Measurements from ENCODE around the gene GAPDHS. TPM values are rescaled to one million over a fixed set of nuclear protein-coding genes. Genes with fewer than 3 reads are reported as not detected.
A peak's percentile ranks its signal among the peaks of the same experiment; 100 is the strongest.

GAPDHS gene
- total and polyA plus RNA-seq, 2 of the 4 experiments (the other 2 are of a cell fraction): not detected

- Histone ChIP-seq H2AK9ac (replicated peaks; ENCODE audit: low read depth, low read length, poor library complexity) (peak within 1 kb of the TSS; percentile 89), H3K9me3 (ENCODE audit: control insufficient read depth, insufficient read depth, low read length) (no peaks in the 10 kb centered on the region), H4K8ac (ENCODE audit: low read depth in 2 of 2, low read length in 2 of 2) (0 out of 4 replicates have a peak within 1 kb of the TSS, but pooled peaks of 1 of the 2 experiments have one; percentile 1), H2AFZ (replicated peaks; ENCODE audit: low read length, poor library complexity) (peak within 1 kb of the TSS; percentile 75), H3K23ac (ENCODE audit: low read depth, low read length) (0 out of 2 replicates have a peak within 1 kb of the TSS, but pooled peaks have one; percentile 42), H3K56ac (ENCODE audit: extremely low read depth, insufficient read depth, low read length) (no peak within 1 kb of the TSS), H3K4me2 (ENCODE audit: low read depth, low read length) (no peak within 1 kb of the TSS), H2BK20ac (ENCODE audit: low read depth, low read length) (peak within 1 kb of the TSS; percentile 35; the same call in 1 of the 2 replicates), H3K27me3 (ENCODE audit: control insufficient read depth, insufficient read depth, low read length) (peaks cover 12% of the 10 kb centered on the region), H3K27ac (ENCODE audit: insufficient read depth, low read length) (no peak within 1 kb of the TSS), H2AK5ac (ENCODE audit: low read depth, low read length) (peak within 1 kb of the TSS; percentile 68; the same call in 1 of the 2 replicates), H3K9me1 (ENCODE audit: insufficient read depth, low read length) (peaks cover 13% of the 10 kb centered on the region), H3K36me3 (ENCODE audit: control insufficient read depth, insufficient read depth, low read length) (no peaks in the 10 kb centered on the region), H3K79me1 (ENCODE audit: low read depth in 1 of 2, low read length in 2 of 2) (no peaks in the 10 kb centered on the region), H3K4me3 (ENCODE audit: insufficient read depth, low read depth, low read length) (no peak within 1 kb of the TSS), H2BK15ac (ENCODE audit: low read depth, low read length) (0 out of 3 replicates have a peak within 1 kb of the TSS, but pooled peaks have one; percentile 17), H2BK120ac (ENCODE audit: low read depth, low read length) (peak within 1 kb of the TSS; percentile 60), H3K4me1 (ENCODE audit: control insufficient read depth, insufficient read depth, low read length) (peaks cover 6% of the 10 kb centered on the region), H4K5ac (ENCODE audit: low read depth, low read length) (no peak within 1 kb of the TSS), H3K9ac (ENCODE audit: low read depth, low read length) (no peak within 1 kb of the TSS), H4K20me1 (ENCODE audit: insufficient read depth, low read length) (no peaks in the 10 kb centered on the region), H4K91ac (ENCODE audit: insufficient read depth, low read depth, low read length) (peak within 1 kb of the TSS; percentile 24; the same call in 1 of the 2 replicates), H3K14ac (replicated peaks; ENCODE audit: low read depth, low read length) (0 out of 2 replicates have a peak within 1 kb of the TSS, but pooled peaks have one; percentile 10), H2BK5ac (ENCODE audit: low read depth, low read length, poor library complexity, severe bottlenecking) (peak within 1 kb of the TSS; percentile 47), H3K4ac (ENCODE audit: low read depth, low read length) (peak within 1 kb of the TSS; percentile 65), H3K18ac (ENCODE audit: low read depth, low read length) (no peak within 1 kb of the TSS)
- dilution Hi-C loops (cut with HindIII; ENCODE audit: low sequenced_read_pairs, unreplicated experiment) (no loop called here), intact Hi-C loops (cut with micrococcal nuclease) (no loop called here), in situ Hi-C loops (cut with MboI; ENCODE audit: low sequenced_read_pairs) (no loop called here)
- WGBS, 2 experiments (ENCODE audit: extremely low coverage in 2 of 2, insufficient read length in 1 of 2): no CpG with 5 or more reads among the region's 11 CpGs
- ChIA-PET CTCF (no interaction called here), POLR2A (ENCODE audit: unreplicated experiment) (no interaction called here)
- DNase-seq (peak; percentile 84), ATAC-seq (ENCODE audit: low read depth) (peak; percentile 78)
- no TSS peak for BruUV-seq (replicated peaks)
- TF ChIP-seq ELK1 (IDR thresholded peaks at IDR 0.05; ENCODE audit: borderline replicate concordance, low read depth, low read length) (no peak), RCOR1 (IDR thresholded peaks at IDR 0.05; ENCODE audit: insufficient replicate concordance, low read length) (no peak), MXI1 (IDR thresholded peaks at IDR 0.05; ENCODE audit: borderline replicate concordance, low read depth, low read length) (no peak), BHLHE40 (IDR thresholded peaks at IDR 0.05; ENCODE audit: low read depth, low read length) (no peak), CEBPB (IDR thresholded peaks at IDR 0.05; ENCODE audit: low read depth, low read length) (peak; percentile 97), MAFK (IDR thresholded peaks at IDR 0.05; ENCODE audit: low read depth, low read length) (no peak), NFE2L2 (IDR thresholded peaks at IDR 0.05; ENCODE audit: low read depth, low read length) (no peak), USF2 (IDR thresholded peaks at IDR 0.05; ENCODE audit: low read depth, low read length) (no peak), RAD21 (IDR thresholded peaks at IDR 0.05; ENCODE audit: low read length) (no peak), MAZ (IDR thresholded peaks at IDR 0.05; ENCODE audit: borderline replicate concordance, low read depth, low read length) (peak; percentile 47; the same call in 1 of the 2 replicates), CHD1 (IDR thresholded peaks at IDR 0.05; ENCODE audit: low read depth, low read length) (no peak), FOS (IDR thresholded peaks at IDR 0.05; ENCODE audit: low read depth, low read length) (peak; percentile 68), CTCF (conservative IDR thresholded peaks at IDR 0.05; ENCODE audit: low read depth, low read length) (no peak), POLR2A (IDR thresholded peaks at IDR 0.05; ENCODE audit: low read depth, low read length) (no peak)
Measured at GRCh38 chr19:35528218-35529038, 4.8 kb upstream of the GAPDHS start, which contains the start of gene SBSN. SBSN (minus strand) TSS chr19:35528311; CDS start chr19:35528281, 30 bp downstream.
